ENCODE results near the gene IGSF1.

IGSF1 gene

GRCh38 chrX:131317326-131317725, 28.2 kb upstream of the IGSF1 start:
- no peak for TF ChIP-seq CTCF (IDR thresholded peaks at IDR 0.05; ENCODE audit: low read depth, low read length, missing control alignments)
- in situ Hi-C loops (cut with HindIII; ENCODE audit: low sequenced_read_pairs) = no loop called here
- H3K4me3 ChIP-seq (ENCODE audit: low read depth, low read length) = no peak overlapping the region
- DNase-seq (ENCODE audit: low read depth) = no peak

- no peak for DNase-seq (ENCODE audit: low read depth)
- H3K4me3 ChIP-seq (ENCODE audit: low read depth, low read length) = no peak overlapping the region
- no peak for TF ChIP-seq CTCF (IDR thresholded peaks at IDR 0.05; ENCODE audit: low read depth, low read length, missing control alignments)
- in situ Hi-C loops (cut with HindIII; ENCODE audit: low sequenced_read_pairs) = no loop called here
Observed at GRCh38 chrX:131316260-131316659, 27.2 kb upstream of the IGSF1 start.

- H3K4me3 ChIP-seq (ENCODE audit: low read depth, low read length) = no peak overlapping the region
- no peak for DNase-seq (ENCODE audit: low read depth)
- in situ Hi-C loops (cut with HindIII; ENCODE audit: low sequenced_read_pairs) = no loop called here
- no peak for TF ChIP-seq CTCF (IDR thresholded peaks at IDR 0.05; ENCODE audit: low read depth, low read length, missing control alignments)
Observed at GRCh38 chrX:131308980-131309379, 19.9 kb upstream of the IGSF1 start.

GRCh38 chrX:131306601-131307000, 17.5 kb upstream of the IGSF1 start:
- DNase-seq (ENCODE audit: low read depth) = peak; percentile 15
- in situ Hi-C loops (cut with HindIII; ENCODE audit: low sequenced_read_pairs) = no loop called here
- no peak overlapping the region for H3K4me3 ChIP-seq (ENCODE audit: low read depth, low read length)
- no peak for TF ChIP-seq CTCF (IDR thresholded peaks at IDR 0.05; ENCODE audit: low read depth, low read length, missing control alignments)

- no peak overlapping the region for H3K4me3 ChIP-seq (ENCODE audit: low read depth, low read length)
- in situ Hi-C loops (cut with HindIII; ENCODE audit: low sequenced_read_pairs) = no loop called here
- no peak for TF ChIP-seq CTCF (IDR thresholded peaks at IDR 0.05; ENCODE audit: low read depth, low read length, missing control alignments)
- DNase-seq (ENCODE audit: low read depth) = no peak
Observed at GRCh38 chrX:131305926-131306325, 16.8 kb upstream of the IGSF1 start.

GRCh38 chrX:131302701-131303100, 13.6 kb upstream of the IGSF1 start:
- TF ChIP-seq CTCF (IDR thresholded peaks at IDR 0.05; ENCODE audit: low read depth, low read length, missing control alignments) = no peak
- no peak overlapping the region for H3K4me3 ChIP-seq (ENCODE audit: low read depth, low read length)
- no peak for DNase-seq (ENCODE audit: low read depth)
- in situ Hi-C loops (cut with HindIII; ENCODE audit: low sequenced_read_pairs) = no loop called here

GRCh38 chrX:131301155-131301554, 12.0 kb upstream of the IGSF1 start:
- in situ Hi-C loops (cut with HindIII; ENCODE audit: low sequenced_read_pairs) = no loop called here
- no peak overlapping the region for H3K4me3 ChIP-seq (ENCODE audit: low read depth, low read length)
- no peak for TF ChIP-seq CTCF (IDR thresholded peaks at IDR 0.05; ENCODE audit: low read depth, low read length, missing control alignments)
- no peak for DNase-seq (ENCODE audit: low read depth)

Measured in astrocyte of the cerebellum (primary cell).